ENCODE results near the gene ANKLE2. TPM values are rescaled to one million over a fixed set of nuclear protein-coding genes. Genes with fewer than 3 reads are reported as not detected.
A peak's percentile ranks its signal among the peaks of the same experiment; 100 is the strongest.

ANKLE2 gene
- polyA plus RNA-seq, 2 of the 4 experiments (the other 2 are of a cell fraction): 70.7 to 103 TPM

GRCh38 chr12:132807295-132808092, 45.9 kb upstream of the ANKLE2 start:
- Histone ChIP-seq H3K4me1 (no peaks in the 10 kb centered on the region), H3K4me3 (no peak overlapping the region), H3K4me2 (no peak overlapping the region), H3K9me3 (no peaks in the 10 kb centered on the region), H3K27ac (no peak overlapping the region)
- TF ChIP-seq JUNB (IDR thresholded peaks at IDR 0.05): no peak
- no peak for TF ChIP-seq HES2 (IDR thresholded peaks at IDR 0.05)
- no peak for TF ChIP-seq GATA3 (IDR thresholded peaks at IDR 0.05; ENCODE audit: borderline replicate concordance)
- TF ChIP-seq, protein P1, sequence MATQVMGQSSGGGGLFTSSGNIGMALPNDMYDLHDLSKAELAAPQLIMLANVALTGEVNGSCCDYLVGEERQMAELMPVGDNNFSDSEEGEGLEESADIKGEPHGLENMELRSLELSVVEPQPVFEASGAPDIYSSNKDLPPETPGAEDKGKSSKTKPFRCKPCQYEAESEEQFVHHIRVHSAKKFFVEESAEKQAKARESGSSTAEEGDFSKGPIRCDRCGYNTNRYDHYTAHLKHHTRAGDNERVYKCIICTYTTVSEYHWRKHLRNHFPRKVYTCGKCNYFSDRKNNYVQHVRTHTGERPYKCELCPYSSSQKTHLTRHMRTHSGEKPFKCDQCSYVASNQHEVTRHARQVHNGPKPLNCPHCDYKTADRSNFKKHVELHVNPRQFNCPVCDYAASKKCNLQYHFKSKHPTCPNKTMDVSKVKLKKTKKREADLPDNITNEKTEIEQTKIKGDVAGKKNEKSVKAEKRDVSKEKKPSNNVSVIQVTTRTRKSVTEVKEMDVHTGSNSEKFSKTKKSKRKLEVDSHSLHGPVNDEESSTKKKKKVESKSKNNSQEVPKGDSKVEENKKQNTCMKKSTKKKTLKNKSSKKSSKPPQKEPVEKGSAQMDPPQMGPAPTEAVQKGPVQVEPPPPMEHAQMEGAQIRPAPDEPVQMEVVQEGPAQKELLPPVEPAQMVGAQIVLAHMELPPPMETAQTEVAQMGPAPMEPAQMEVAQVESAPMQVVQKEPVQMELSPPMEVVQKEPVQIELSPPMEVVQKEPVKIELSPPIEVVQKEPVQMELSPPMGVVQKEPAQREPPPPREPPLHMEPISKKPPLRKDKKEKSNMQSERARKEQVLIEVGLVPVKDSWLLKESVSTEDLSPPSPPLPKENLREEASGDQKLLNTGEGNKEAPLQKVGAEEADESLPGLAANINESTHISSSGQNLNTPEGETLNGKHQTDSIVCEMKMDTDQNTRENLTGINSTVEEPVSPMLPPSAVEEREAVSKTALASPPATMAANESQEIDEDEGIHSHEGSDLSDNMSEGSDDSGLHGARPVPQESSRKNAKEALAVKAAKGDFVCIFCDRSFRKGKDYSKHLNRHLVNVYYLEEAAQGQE (IDR thresholded peaks at IDR 0.05): no peak
- TF ChIP-seq RCOR1 (IDR thresholded peaks at IDR 0.05; ENCODE audit: low read depth, low read length): no peak
- TF ChIP-seq, protein P2, sequence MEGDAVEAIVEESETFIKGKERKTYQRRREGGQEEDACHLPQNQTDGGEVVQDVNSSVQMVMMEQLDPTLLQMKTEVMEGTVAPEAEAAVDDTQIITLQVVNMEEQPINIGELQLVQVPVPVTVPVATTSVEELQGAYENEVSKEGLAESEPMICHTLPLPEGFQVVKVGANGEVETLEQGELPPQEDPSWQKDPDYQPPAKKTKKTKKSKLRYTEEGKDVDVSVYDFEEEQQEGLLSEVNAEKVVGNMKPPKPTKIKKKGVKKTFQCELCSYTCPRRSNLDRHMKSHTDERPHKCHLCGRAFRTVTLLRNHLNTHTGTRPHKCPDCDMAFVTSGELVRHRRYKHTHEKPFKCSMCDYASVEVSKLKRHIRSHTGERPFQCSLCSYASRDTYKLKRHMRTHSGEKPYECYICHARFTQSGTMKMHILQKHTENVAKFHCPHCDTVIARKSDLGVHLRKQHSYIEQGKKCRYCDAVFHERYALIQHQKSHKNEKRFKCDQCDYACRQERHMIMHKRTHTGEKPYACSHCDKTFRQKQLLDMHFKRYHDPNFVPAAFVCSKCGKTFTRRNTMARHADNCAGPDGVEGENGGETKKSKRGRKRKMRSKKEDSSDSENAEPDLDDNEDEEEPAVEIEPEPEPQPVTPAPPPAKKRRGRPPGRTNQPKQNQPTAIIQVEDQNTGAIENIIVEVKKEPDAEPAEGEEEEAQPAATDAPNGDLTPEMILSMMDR (IDR thresholded peaks at IDR 0.05): no peak
- TF ChIP-seq, protein P3, sequence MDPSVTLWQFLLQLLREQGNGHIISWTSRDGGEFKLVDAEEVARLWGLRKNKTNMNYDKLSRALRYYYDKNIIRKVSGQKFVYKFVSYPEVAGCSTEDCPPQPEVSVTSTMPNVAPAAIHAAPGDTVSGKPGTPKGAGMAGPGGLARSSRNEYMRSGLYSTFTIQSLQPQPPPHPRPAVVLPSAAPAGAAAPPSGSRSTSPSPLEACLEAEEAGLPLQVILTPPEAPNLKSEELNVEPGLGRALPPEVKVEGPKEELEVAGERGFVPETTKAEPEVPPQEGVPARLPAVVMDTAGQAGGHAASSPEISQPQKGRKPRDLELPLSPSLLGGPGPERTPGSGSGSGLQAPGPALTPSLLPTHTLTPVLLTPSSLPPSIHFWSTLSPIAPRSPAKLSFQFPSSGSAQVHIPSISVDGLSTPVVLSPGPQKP (IDR thresholded peaks at IDR 0.05; ENCODE audit: low read depth, low read length): no peak
- TF ChIP-seq POLR2AphosphoS2 (conservative IDR thresholded peaks at IDR 0.05; ENCODE audit: low read length): no peak
- no peak for TF ChIP-seq ZNF302 (CRISPR knock-in tag; IDR thresholded peaks at IDR 0.05)
- TF ChIP-seq NFE2L2 (conservative IDR thresholded peaks at IDR 0.05; ENCODE audit: low read length): no peak
- TF ChIP-seq ATOH8 (CRISPR knock-in tag; IDR thresholded peaks at IDR 0.05; ENCODE audit: low read depth): no peak
- TF ChIP-seq EHMT2 (IDR thresholded peaks at IDR 0.05; ENCODE audit: low read depth): no peak
- TF ChIP-seq HEYL (CRISPR knock-in tag; IDR thresholded peaks at IDR 0.05): no peak
- no peak for TF ChIP-seq MAX (IDR thresholded peaks at IDR 0.05)
- no peak for TF ChIP-seq ZFP36 (IDR thresholded peaks at IDR 0.05; ENCODE audit: borderline replicate concordance, partially characterized antibody)
- TF ChIP-seq, protein P4, sequence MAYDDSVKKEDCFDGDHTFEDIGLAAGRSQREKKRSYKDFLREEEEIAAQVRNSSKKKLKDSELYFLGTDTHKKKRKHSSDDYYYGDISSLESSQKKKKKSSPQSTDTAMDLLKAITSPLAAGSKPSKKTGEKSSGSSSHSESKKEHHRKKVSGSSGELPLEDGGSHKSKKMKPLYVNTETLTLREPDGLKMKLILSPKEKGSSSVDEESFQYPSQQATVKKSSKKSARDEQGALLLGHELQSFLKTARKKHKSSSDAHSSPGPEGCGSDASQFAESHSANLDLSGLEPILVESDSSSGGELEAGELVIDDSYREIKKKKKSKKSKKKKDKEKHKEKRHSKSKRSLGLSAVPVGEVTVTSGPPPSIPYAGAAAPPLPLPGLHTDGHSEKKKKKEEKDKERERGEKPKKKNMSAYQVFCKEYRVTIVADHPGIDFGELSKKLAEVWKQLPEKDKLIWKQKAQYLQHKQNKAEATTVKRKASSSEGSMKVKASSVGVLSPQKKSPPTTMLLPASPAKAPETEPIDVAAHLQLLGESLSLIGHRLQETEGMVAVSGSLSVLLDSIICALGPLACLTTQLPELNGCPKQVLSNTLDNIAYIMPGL (CRISPR knock-in tag; IDR thresholded peaks at IDR 0.05; ENCODE audit: borderline replicate concordance): no peak
- TF ChIP-seq NPAS2 (CRISPR knock-in tag; IDR thresholded peaks at IDR 0.05; ENCODE audit: borderline replicate concordance): no peak
- no peak for TF ChIP-seq HOXA7 (CRISPR knock-in tag; IDR thresholded peaks at IDR 0.05)
- no peak for TF ChIP-seq FOSL2 (IDR thresholded peaks at IDR 0.05)
- TF ChIP-seq FOSL2 (CRISPR knock-in tag; IDR thresholded peaks at IDR 0.05): no peak
- TF ChIP-seq TFCP2L1 (CRISPR knock-in tag; IDR thresholded peaks at IDR 0.05): no peak
- 85% methylated on average over 18 of the region's 25 CpGs for WGBS (ENCODE audit: missing lambda C conversion rate)
- ChIA-PET CTCF (interaction anchor here (0.6 to 1.9 kb wide), 3 partner anchors 15 to 241 kb away, joined by 3 to 5 read pairs (median 4); no protein-coding TSS in a partner anchor), POLR2A (no interaction called here)
- FAIRE-seq (no peak), DNase-seq (ENCODE audit: low read depth in 1 of 2, low spot score in 1 of 2) (no peak), ATAC-seq (peak; percentile 9 to 27; a peak in 2 of 6 replicates)

Data from A549 (cell line).